Activated CD4-positive, alpha-beta T cell treated with anti-CD3 and anti-CD28 coated beads for 1 hour (primary cell): ENCODE data around the gene SIGLECL1.

ENCODE experiments used
- DNase-seq: peaks from one replicate; pipeline ENCODE4 v3.0.0-alpha.2; 2020

Gene SIGLECL1

GRCh38 chr19:51297406-51297805 is 46.5 kb downstream of the SIGLECL1 start:
- DNase-seq, result no peak

- no peak for DNase-seq
Observed at GRCh38 chr19:51301266-51301665, 50.4 kb downstream of the SIGLECL1 start.

GRCh38 chr19:51305479-51305878 is 54.6 kb downstream of the SIGLECL1 start:
- no peak for DNase-seq

- DNase-seq, result no peak
Observed at GRCh38 chr19:51311351-51312257, 60.7 kb downstream of the SIGLECL1 start, which contains the start of gene IGLON5. TSS of gene IGLON5 (plus strand) at chr19:51311644. CDS start at chr19:51311848, 204 bp downstream.

GRCh38 chr19:51316688-51317087 is 65.8 kb downstream of the SIGLECL1 start:
- no peak for DNase-seq

- no peak for DNase-seq
Observed at GRCh38 chr19:51317376-51317775, 66.5 kb downstream of the SIGLECL1 start.

- no peak for DNase-seq
Observed at GRCh38 chr19:51317968-51318367, 67.1 kb downstream of the SIGLECL1 start.
